H1 (cell line): ENCODE data around the gene UBALD1. TPM values are rescaled to one million over a fixed set of nuclear protein-coding genes. Genes with fewer than 3 reads are reported as not detected.

Experiments
- CTCF ChIA-PET: fragments of 300-600 bp; sonication (Branson Sonifier 250); formaldehyde crosslinking; loops from one replicate; lab custom pipeline; 2021; ENCODE audit not compliant: partially characterized antibody; lab: Charles Lee
- POLR2A ChIA-PET: fragments of 300-600 bp; sonication (Branson Sonifier 250); formaldehyde crosslinking; loops from one replicate; lab custom pipeline; 2021; ENCODE audit warnings: inconsistent platforms; ENCODE audit not compliant: partially characterized antibody; lab: Charles Lee
- DNase-seq, 2 experiments: peaks; one replicate each; pipeline versions ENCODE4 v3.0.0 to v3.0.0-alpha.2; 2010 to 2022; ENCODE audit warnings: low spot score in 2 of 2, low read depth in 1 of 2, mixed read lengths in 1 of 2
- FAIRE-seq: peaks from 2 replicates; lab custom pipeline; 2011; peaks lifted over from hg19 to GRCh38; lab: Jason Lieb, UNC
- H2AFZ ChIP-seq: 2 replicates; pipeline ENCODE4 v1.8.1; 2012; ENCODE audit warnings: low read length, inconsistent platforms
- H2AK5ac ChIP-seq: 2 replicates; pipeline ENCODE4 v1.6.1; 2013; ENCODE audit warnings: low read depth, low read length
- H2BK120ac ChIP-seq: replicated peaks from 2 replicates; pipeline ENCODE3; 2013; ENCODE audit warnings: low read depth, low read length, inconsistent platforms
- H2BK12ac ChIP-seq: 2 replicates; pipeline ENCODE4 v1.6.1; 2013; ENCODE audit warnings: low read depth, low read length
- H2BK15ac ChIP-seq: 2 replicates; pipeline ENCODE4 v1.6.1; 2013; ENCODE audit warnings: low read length
- H2BK20ac ChIP-seq: 2 replicates; pipeline ENCODE4 v1.6.1; 2013; ENCODE audit warnings: low read length
- H2BK5ac ChIP-seq: 2 replicates; pipeline ENCODE4 v1.6.1; 2013; ENCODE audit warnings: low read depth, low read length
- H3K14ac ChIP-seq: 2 replicates; pipeline ENCODE4 v1.6.1; 2013; ENCODE audit warnings: inconsistent platforms; ENCODE audit not compliant: insufficient read length
- H3K18ac ChIP-seq: 2 replicates; pipeline ENCODE4 v1.6.1; 2013; ENCODE audit warnings: low read length; ENCODE audit errors: extremely low read depth
- H3K23ac ChIP-seq: 2 replicates; pipeline ENCODE4 v1.6.1; 2013; ENCODE audit warnings: inconsistent platforms; ENCODE audit not compliant: insufficient read length
- H3K23me2 ChIP-seq: 2 replicates; pipeline ENCODE4 v1.6.1; 2013; ENCODE audit warnings: low read depth, low read length
- H3K27ac ChIP-seq: 2 replicates; pipeline ENCODE4 v1.6.1; 2011; ENCODE audit warnings: low read depth, low read length, inconsistent platforms
- H3K27me3 ChIP-seq, 4 experiments: replicated peaks in 1 of 4; 1 replicate in 1 of 4; 2 replicates in 3 of 4; pipeline versions ENCODE4 v1.6.1 to v1.8.1; 2011 to 2013; ENCODE audit warnings: low read length in 3 of 4, mild to moderate bottlenecking in 3 of 4, inconsistent platforms in 2 of 4, mixed read lengths in 2 of 4, moderate library complexity in 1 of 4; ENCODE audit not compliant: control insufficient read depth in 3 of 4, insufficient read depth in 3 of 4; ENCODE audit errors: extremely low read depth in 1 of 4
- H3K36me3 ChIP-seq, 4 experiments: 2 replicates each; pipeline versions ENCODE4 v1.6.1 to v1.8.1; 2011 to 2013; ENCODE audit warnings: mild to moderate bottlenecking in 4 of 4, low read length in 3 of 4, moderate library complexity in 2 of 4, control low read depth in 1 of 4, inconsistent platforms in 1 of 4; ENCODE audit not compliant: insufficient read depth in 4 of 4, control insufficient read depth in 2 of 4
- H3K4ac ChIP-seq: replicated peaks from 2 replicates; pipeline ENCODE3; 2013; ENCODE audit warnings: low read length, low read depth, mixed read lengths, inconsistent platforms; ENCODE audit not compliant: insufficient read length
- H3K4me1 ChIP-seq, 4 experiments: replicated peaks in 1 of 4; 1 replicate in 1 of 4; 2 replicates in 3 of 4; pipeline versions ENCODE4 v1.6.1 to v1.8.1; 2011 to 2013; ENCODE audit warnings: low read length in 3 of 4, inconsistent platforms in 2 of 4, mixed read lengths in 1 of 4; ENCODE audit not compliant: insufficient read depth in 4 of 4, control insufficient read depth in 3 of 4
- H3K4me2 ChIP-seq, 2 experiments: 2 replicates each; pipeline versions ENCODE4 v1.6.1 to v1.8.1; 2011 to 2013; ENCODE audit warnings: low read depth in 2 of 2, low read length in 2 of 2, control low read depth in 1 of 2, inconsistent platforms in 1 of 2, mild to moderate bottlenecking in 1 of 2; ENCODE audit not compliant: insufficient read depth in 1 of 2
- H3K4me3 ChIP-seq, 4 experiments: fragments of 200-600, 300-600 bp in 1 of 4; sonication (generic), shearing (Covaris generic), sonication (Bioruptor Twin) in 1 of 4; 2 replicates each; pipeline versions ENCODE4 v1.5.1 to v1.8.1; 2011 to 2016; ENCODE audit warnings: low read length in 4 of 4, low read depth in 3 of 4, control low read depth in 2 of 4, inconsistent platforms in 2 of 4, mild to moderate bottlenecking in 2 of 4, mixed read lengths in 1 of 4, moderate library complexity in 1 of 4; ENCODE audit not compliant: insufficient read depth in 2 of 4; ENCODE audit errors: extremely low read depth in 1 of 4
- H3K56ac ChIP-seq: replicated peaks from 2 replicates; pipeline ENCODE3; 2013; ENCODE audit warnings: low read depth, mild to moderate bottlenecking, mixed read lengths, low read length, inconsistent platforms; ENCODE audit not compliant: insufficient read length
- H3K79me1 ChIP-seq: 2 replicates; pipeline ENCODE4 v1.6.1; 2013; ENCODE audit warnings: low read depth, low read length, control low read depth
- H3K79me2 ChIP-seq, 2 experiments: 2 replicates each; pipeline versions ENCODE4 v1.6.1 to v1.8.1; 2012 to 2013; ENCODE audit warnings: low read length in 2 of 2, mild to moderate bottlenecking in 2 of 2, inconsistent platforms in 1 of 2; ENCODE audit not compliant: insufficient read depth in 2 of 2, control insufficient read depth in 1 of 2
- H3K9ac ChIP-seq, 4 experiments: replicated peaks in 1 of 4; 1 replicate in 1 of 4; 2 replicates in 3 of 4; pipeline versions ENCODE4 v1.6.1 to v1.8.1; 2011 to 2013; ENCODE audit warnings: low read depth in 3 of 4, low read length in 3 of 4, control low read depth in 2 of 4, mild to moderate bottlenecking in 2 of 4, moderate library complexity in 2 of 4, inconsistent platforms in 1 of 4; ENCODE audit errors: extremely low read depth in 1 of 4
- H3K9me3 ChIP-seq, 2 experiments: 2 replicates each; pipeline versions ENCODE4 v1.6.1 to v1.8.1; 2012 to 2013; ENCODE audit warnings: mild to moderate bottlenecking in 2 of 2, moderate library complexity in 2 of 2, control low read depth in 1 of 2, inconsistent platforms in 1 of 2, low read depth in 1 of 2, low read length in 1 of 2, mixed read lengths in 1 of 2; ENCODE audit not compliant: insufficient read depth in 2 of 2
- H4K20me1 ChIP-seq, 2 experiments: replicated peaks in 1 of 2; 2 replicates each; pipeline versions ENCODE3 to v1.8.1; 2011 to 2013; ENCODE audit warnings: inconsistent platforms in 2 of 2, low read length in 2 of 2, mild to moderate bottlenecking in 1 of 2; ENCODE audit not compliant: insufficient read depth in 2 of 2, control insufficient read depth in 1 of 2
- H4K5ac ChIP-seq: 2 replicates; pipeline ENCODE4 v1.6.1; 2013; ENCODE audit warnings: low read length, low read depth, mixed read lengths, inconsistent platforms; ENCODE audit not compliant: insufficient read length
- H4K8ac ChIP-seq: 2 replicates; pipeline ENCODE4 v1.8.0; 2013; ENCODE audit warnings: mild to moderate bottlenecking, moderate library complexity, low read length, inconsistent platforms; ENCODE audit not compliant: insufficient read depth; ENCODE audit errors: extremely low read depth
- H4K91ac ChIP-seq: replicated peaks from 2 replicates; pipeline ENCODE3; 2013; ENCODE audit warnings: low read length, mixed read lengths, inconsistent platforms; ENCODE audit not compliant: insufficient read length
- CREB1 ChIP-seq: IDR thresholded peaks from 2 replicates; pipeline ENCODE4 v1.6.1; 2012; ENCODE audit warnings: inconsistent platforms
- KDM1A ChIP-seq: fragments of 200-600, 300-600 bp; sonication (generic); IDR thresholded peaks from 2 replicates; pipeline ENCODE4 v1.7.1; 2016; ENCODE audit warnings: mild to moderate bottlenecking, low read length, borderline replicate concordance
- TAF1 ChIP-seq: IDR thresholded peaks from 2 replicates; pipeline ENCODE4 v1.6.1; 2011; ENCODE audit warnings: mild to moderate bottlenecking, low read depth, low read length
- WGBS, 2 experiments: shearing (Covaris generic) in 1 of 2; methylation state at CpG; one replicate each; pipeline versions ENCODE4 v1.1.6 to v1.1.7; 2013 to 2015; ENCODE audit warnings: low lambda C conversion rate in 2 of 2, mixed read lengths in 2 of 2, inconsistent platforms in 1 of 2, low coverage in 1 of 2, missing lambda C conversion rate in 1 of 2; ENCODE audit not compliant: insufficient replicate concordance in 2 of 2, insufficient coverage in 1 of 2, insufficient read length in 1 of 2; ENCODE audit errors: extremely low coverage in 1 of 2, missing lambda C conversion rate in 1 of 2; 5-methylcytosine and 5-hydroxymethylcytosine counted together
- polyA plus RNA-seq, 7 experiments: library from polyadenylated mRNA; depleted of rRNA in 3 of 7; stranded (reverse) in 5 of 7; unstranded in 2 of 7; fragments of >200 nt in 5 of 7; fragments of 200-250 nt in 2 of 7; gene quantifications; 1 replicate in 5 of 7; 2 replicates in 1 of 7; 4 replicates in 1 of 7; pipeline versions ENCODE4 v1.2.1 to v1.2.3, GENCODE V29; 2011 to 2013; ENCODE audit warnings: missing spikeins in 2 of 7, mixed read lengths in 2 of 7
- total RNA-seq: library from RNA; stranded (reverse); fragmentation: NEBNext Ultra II Directional; extraction: Animal tissue kit (Norgen Biotek cat#: 25700); gene quantifications from 2 replicates; pipeline ENCODE4 v1.2.1, GENCODE V29; 2021

UBALD1 gene
- total and polyA plus RNA-seq, 2 of the 8 experiments (the other 6 are each of a cell fraction or from before 2014, with no cell fraction given), result 28.6 to 62.0 TPM

DNA sequence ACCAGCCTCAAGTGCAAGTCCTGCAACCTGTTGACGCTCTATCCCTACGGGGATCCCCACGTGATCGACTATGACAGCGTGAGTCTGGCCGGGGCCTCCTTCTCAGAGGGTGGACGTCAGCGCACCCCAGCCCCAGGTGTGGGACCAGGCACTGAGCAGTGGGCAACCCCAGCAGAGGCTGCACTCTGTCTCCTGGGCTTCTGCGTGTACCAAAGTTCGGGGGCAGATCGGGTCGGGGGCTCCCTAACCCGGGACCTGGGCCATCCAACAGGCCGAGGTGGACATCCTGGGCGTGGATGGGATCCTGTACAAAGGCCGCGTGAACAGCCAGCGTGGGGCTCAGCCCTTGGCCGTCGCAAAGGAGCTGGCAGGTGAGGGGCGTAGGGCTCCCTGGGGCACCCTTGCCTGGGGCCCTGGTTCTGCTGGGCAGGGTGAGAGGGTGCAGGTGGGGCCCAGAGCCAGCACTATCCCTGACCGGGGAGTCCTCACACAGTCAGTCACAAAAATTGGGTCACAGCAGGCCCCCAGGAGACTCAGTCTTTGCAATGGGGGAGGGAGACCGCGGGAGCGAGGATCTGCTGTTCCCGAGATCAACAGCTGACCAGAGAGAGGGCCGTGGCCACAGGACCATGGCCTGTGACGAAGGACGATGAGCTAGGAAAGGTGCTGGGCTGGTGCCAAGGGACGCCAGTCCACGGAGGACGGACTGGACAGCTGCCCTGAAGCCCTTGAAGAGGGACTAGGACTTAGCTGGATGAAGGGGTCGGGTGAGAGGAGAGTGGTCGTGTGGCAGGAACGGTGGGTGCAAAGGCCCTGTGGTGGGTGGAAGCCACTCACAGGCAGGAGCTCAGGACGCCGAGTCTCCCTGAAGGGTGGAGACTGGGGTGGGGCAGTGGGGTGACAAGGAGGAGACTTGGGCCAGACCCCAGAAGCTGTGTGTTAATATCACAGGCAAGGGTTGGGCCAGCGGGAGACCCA, 20.0 kb downstream of the UBALD1 start:
- no peak for DNase-seq

More for the DNA sequence above, 20.0 kb downstream of the UBALD1 start:
- CTCF ChIA-PET, result interaction anchor here (0.7 to 8.1 kb wide), 11 partner anchors 10 to 94 kb away, joined by 3 to 65 read pairs (median 4); partner anchors contain the start of gene MGRN1
- H3K79me2 ChIP-seq, result no peaks in the 10 kb centered on the region
- no peaks in the 10 kb centered on the region for H4K20me1 ChIP-seq
- H4K91ac ChIP-seq, result peak overlapping the region; percentile 72
- peak overlapping the region; percentile 56; the same call in 1 of the 2 replicates for H2BK5ac ChIP-seq
- WGBS, 2 experiments, result 90% methylated on average over 38 of the region's 38 CpGs; no CpG with 5 or more reads in 1 of the 2 experiments
- TF ChIP-seq CREB1 (no peak), TAF1 (no peak), KDM1A (peak; percentile 63; the same call in 1 of the 2 replicates)
- no peak overlapping the region for H3K14ac ChIP-seq
- H4K5ac ChIP-seq, result no peak overlapping the region
- H4K8ac ChIP-seq, result no peak overlapping the region; the same call in 1 of the 2 replicates
- H3K23ac ChIP-seq, result no peak overlapping the region
- H3K4me1 ChIP-seq, result peaks cover 0 to 18% (median 10%) of the 10 kb centered on the region in 4 experiments; a peak in 6 of 7 replicates
- H3K9ac ChIP-seq, result no peak overlapping the region
- H2BK20ac ChIP-seq, result peak overlapping the region; percentile 72; the same call in 1 of the 2 replicates
- peak overlapping the region; percentile 39 for H3K4ac ChIP-seq
- POLR2A ChIA-PET, result interaction anchor here (0.7 to 12.8 kb wide), 5 partner anchors 17 to 322 kb away, joined by 3 to 126 read pairs (median 5); partner anchors contain the start of genes CDIP1, TFAP4 and UBALD1
- H3K36me3 ChIP-seq, result no peaks in the 10 kb centered on the region
- no peaks in the 10 kb centered on the region for H3K9me3 ChIP-seq
- no peak overlapping the region for H3K4me2 ChIP-seq
- H3K27ac ChIP-seq, result no peak overlapping the region
- no peak overlapping the region for H3K56ac ChIP-seq
- no peak overlapping the region for H2BK120ac ChIP-seq
- H3K18ac ChIP-seq, result peak overlapping the region; percentile 15; the same call in 1 of the 2 replicates
- H2BK12ac ChIP-seq, result peak overlapping the region; percentile 68; the same call in 1 of the 2 replicates
- no peaks in the 10 kb centered on the region; a peak in 1 of 7 replicates for H3K27me3 ChIP-seq
- no peaks in the 10 kb centered on the region for H3K79me1 ChIP-seq
- no peak for FAIRE-seq
- 0 out of 2 replicates have a peak overlapping the region, but pooled peaks have one; percentile 61 for H2BK15ac ChIP-seq
- no peaks in the 10 kb centered on the region for H3K23me2 ChIP-seq
- peak overlapping the region; percentile 86 for H2AK5ac ChIP-seq
- H2AFZ ChIP-seq, result no peak overlapping the region
- no peak overlapping the region for H3K4me3 ChIP-seq
